Esophagus (tissue), 2 donors: Measurements from ENCODE around the gene UMAD1. TPM values are rescaled to one million over a fixed set of nuclear protein-coding genes. Genes with fewer than 3 reads are reported as not detected.

ENCODE experiments used
- H3K27ac ChIP-seq, 2 donors: one replicate each; pipeline ENCODE4 v1.5.1; 2013; ENCODE audit warnings: low read depth in 2 of 2, mild to moderate bottlenecking in 2 of 2, inconsistent platforms in 1 of 2, low read length in 1 of 2, moderate library complexity in 1 of 2
- H3K27me3 ChIP-seq, 2 donors: one replicate each; pipeline ENCODE4 v1.6.1; 2013; ENCODE audit warnings: low read length in 2 of 2, control low read depth in 1 of 2, mild to moderate bottlenecking in 1 of 2; ENCODE audit not compliant: insufficient read depth in 2 of 2, control insufficient read depth in 1 of 2
- H3K36me3 ChIP-seq, 2 donors: one replicate each; pipeline ENCODE4 v1.6.1; 2013; ENCODE audit warnings: low read length in 1 of 2; ENCODE audit not compliant: control insufficient read depth in 2 of 2, insufficient read depth in 2 of 2
- H3K4me1 ChIP-seq, 2 donors: one replicate each; pipeline ENCODE4 v1.6.1; 2013; ENCODE audit warnings: low read length in 1 of 2; ENCODE audit not compliant: control insufficient read depth in 2 of 2, insufficient read depth in 2 of 2
- H3K4me3 ChIP-seq, 2 donors: one replicate each; pipeline ENCODE4 v1.5.1; 2013; ENCODE audit warnings: low read length in 2 of 2, mild to moderate bottlenecking in 2 of 2, low read depth in 1 of 2, moderate library complexity in 1 of 2
- H3K9me3 ChIP-seq, 2 donors: one replicate each; pipeline ENCODE4 v1.6.1; 2013; ENCODE audit warnings: mild to moderate bottlenecking in 2 of 2, low read depth in 1 of 2, low read length in 1 of 2, moderate library complexity in 1 of 2; ENCODE audit not compliant: control insufficient read depth in 2 of 2, insufficient read depth in 1 of 2
- polyA plus RNA-seq, 2 donors: library from polyadenylated mRNA; stranded (reverse); fragments of 200-250 nt; gene quantifications; one replicate each; pipeline ENCODE4 v1.2.3, GENCODE V29; 2013
- donor health status: healthy with polysubstance abuse.
- donor health status: Bipolar disorder and iron deficiency.

The UMAD1 gene
- polyA plus RNA-seq, 2 donors = 1.8 to 4.9 TPM

- no peaks in the 10 kb centered on the region for H3K9me3 ChIP-seq
- no peaks in the 10 kb centered on the region for H3K36me3 ChIP-seq
- no peak overlapping the region for H3K27ac ChIP-seq
- H3K4me1 ChIP-seq = no peaks in the 10 kb centered on the region
- no peaks in the 10 kb centered on the region for H3K27me3 ChIP-seq
- no peak overlapping the region for H3K4me3 ChIP-seq
These were observed 283.8 kb downstream of the UMAD1 start for GRCh38 chr7:7924303-7924702.

Other genes with a start within 250 kb of the UMAD1 start
- 1 to 10 TPM in 1 of 2 donors, under 1 TPM in 1; 0.60 to 1.1 TPM for gene COL28A1, start 104.9 kb upstream of the UMAD1 start, polyA plus RNA-seq
- 10 to 100 TPM; 17.6 to 22.1 TPM for gene MIOS, start 73.9 kb upstream of the UMAD1 start, polyA plus RNA-seq
- 10 to 100 TPM; 16.4 to 28.1 TPM for gene RPA3, start 77.9 kb downstream of the UMAD1 start, polyA plus RNA-seq